Gastrocnemius medialis (tissue), 4 donors: ENCODE data around the gene GNAO1. TPM values are rescaled to one million over a fixed set of nuclear protein-coding genes. Genes with fewer than 3 reads are reported as not detected.

Source experiments
- ATAC-seq, 2 donors: fragments of 150-250 bp; one replicate each; pipeline ENCODE4 v1.9.1; 2016
- DNase-seq, 2 donors: peaks; one replicate each; pipeline ENCODE4 v3.0.0-alpha.2; 2019
- H3K27ac ChIP-seq, 4 donors: fragments of 200-600 bp; sonication (generic); 1 replicate in 1 of 4; 2 replicates in 3 of 4; pipeline ENCODE4 v1.5.1; 2016 to 2018; ENCODE audit warnings: mild to moderate bottlenecking in 2 of 4, moderate library complexity in 1 of 4
- H3K27me3 ChIP-seq, 3 donors: fragments of 200-600 bp; sonication (generic) in 2 of 3; 1 replicate in 1 of 3; 2 replicates in 2 of 3; pipeline versions ENCODE4 v1.5.1 to v1.6.0; 2016 to 2019; ENCODE audit warnings: mild to moderate bottlenecking in 1 of 3, moderate library complexity in 1 of 3
- H3K36me3 ChIP-seq, 2 donors: fragments of 200-600 bp; sonication (generic) in 1 of 2; one replicate each; pipeline ENCODE4 v1.5.1; 2017 to 2018
- H3K4me1 ChIP-seq, 2 donors: fragments of 200-600 bp; sonication (generic) in 1 of 2; one replicate each; pipeline ENCODE4 v1.5.1; 2016 to 2017; ENCODE audit warnings: mild to moderate bottlenecking in 2 of 2
- H3K4me3 ChIP-seq, 4 donors: fragments of 200-600 bp; sonication (generic) in 3 of 4; 1 replicate in 1 of 4; 2 replicates in 3 of 4; pipeline ENCODE4 v1.5.1; 2016 to 2019; ENCODE audit warnings: mild to moderate bottlenecking in 2 of 4
- H3K9me3 ChIP-seq, 3 donors: fragments of 200-600 bp; sonication (generic) in 2 of 3; 1 replicate in 1 of 3; 2 replicates in 2 of 3; pipeline ENCODE4 v1.5.1; 2016 to 2019
- CTCF ChIP-seq, 5 experiments: fragments of 450-650 bp in 3 of 5; fragments of 200-600 bp in 2 of 5; sonication (generic) in 2 of 5; IDR thresholded peaks in 4 of 5; conservative IDR thresholded peaks in 1 of 5; 1 replicate in 4 of 5; 2 replicates in 1 of 5; pipeline ENCODE4 v1.5.1; 2016 to 2019; ENCODE audit warnings: antibody characterized with exemption in 5 of 5, mild to moderate bottlenecking in 3 of 5, moderate library complexity in 3 of 5
- POLR2A ChIP-seq, 2 donors: fragments of 450-650 bp; IDR thresholded peaks; one replicate each; pipeline ENCODE4 v1.6.1; 2017; ENCODE audit warnings: antibody characterized with exemption in 2 of 2, mild to moderate bottlenecking in 2 of 2, moderate library complexity in 2 of 2
- in situ Hi-C, 4 donors: fragments of 200-750 bp; cut with MboI; loops; one replicate each; pipeline versions ENCODE4 v1.15.0 to v1.8.0; 2017; ENCODE audit warnings: low sequenced_read_pairs in 4 of 4
- intact Hi-C: fragments of 100-400 bp; cut with DNase I; formaldehyde crosslinking; loops from one replicate; pipeline ENCODE4 v1.15.1; 2023; ENCODE audit warnings: low total_unique reads
- total RNA-seq, 4 donors: library from RNA; depleted of rRNA; stranded (reverse); fragments of >200 nt; gene quantifications; one replicate each; pipeline versions ENCODE4 v1.1.0 to v1.2.3, GENCODE V29; 2016

GNAO1 gene
- total RNA-seq, 4 donors from 2014 or later: 0.25 to 2.0 (median 0.79) TPM

GRCh38 chr16:56262551-56263245, 71.4 kb downstream of the GNAO1 start:
- Histone ChIP-seq H3K9me3 (no peaks in the 10 kb centered on the region), H3K4me3 (no peak overlapping the region), H3K27me3 (no peaks in the 10 kb centered on the region), H3K27ac (no peak overlapping the region), H3K4me1 (peaks cover 0 to under 1% of the 10 kb centered on the region in 2 donors), H3K36me3 (no peaks in the 10 kb centered on the region)
- DNase-seq (no peak), ATAC-seq (no peak)
- in situ Hi-C loops (no loop called here), intact Hi-C loops (no loop called here)
- TF ChIP-seq CTCF (IDR thresholded peaks at IDR 0.05 in 4 of 5, conservative IDR thresholded peaks at IDR 0.05 in 1 of 5) (no peak), POLR2A (IDR thresholded peaks at IDR 0.05) (no peak)

- no peaks in the 10 kb centered on the region for H3K27me3 ChIP-seq
- no peak overlapping the region for H3K27ac ChIP-seq
- DNase-seq: no peak
- intact Hi-C loops (no loop called here), in situ Hi-C loops (no loop called here)
- ATAC-seq: no peak
- H3K9me3 ChIP-seq: no peaks in the 10 kb centered on the region
- no peaks in the 10 kb centered on the region for H3K4me1 ChIP-seq
- no peak overlapping the region for H3K4me3 ChIP-seq
- TF ChIP-seq CTCF (IDR thresholded peaks at IDR 0.05 in 4 of 5, conservative IDR thresholded peaks at IDR 0.05 in 1 of 5): no peak
- TF ChIP-seq POLR2A (IDR thresholded peaks at IDR 0.05): no peak
- no peaks in the 10 kb centered on the region for H3K36me3 ChIP-seq
These were observed 72.7 kb downstream of the GNAO1 start for GRCh38 chr16:56263711-56264608.

GRCh38 chr16:56264609-56264972, 73.3 kb downstream of the GNAO1 start:
- Histone ChIP-seq H3K36me3 (no peaks in the 10 kb centered on the region), H3K4me3 (no peak overlapping the region), H3K9me3 (no peaks in the 10 kb centered on the region), H3K27me3 (no peaks in the 10 kb centered on the region), H3K4me1 (no peaks in the 10 kb centered on the region), H3K27ac (no peak overlapping the region)
- DNase-seq: no peak
- intact Hi-C loops: no loop called here
- in situ Hi-C loops: no loop called here
- TF ChIP-seq CTCF (IDR thresholded peaks at IDR 0.05 in 4 of 5, conservative IDR thresholded peaks at IDR 0.05 in 1 of 5): no peak
- TF ChIP-seq POLR2A (IDR thresholded peaks at IDR 0.05): no peak
- ATAC-seq: no peak

GRCh38 chr16:56265184-56265583, 73.9 kb downstream of the GNAO1 start:
- in situ Hi-C loops (no loop called here), intact Hi-C loops (no loop called here)
- no peaks in the 10 kb centered on the region for H3K4me1 ChIP-seq
- DNase-seq (no peak), ATAC-seq (no peak)
- H3K36me3 ChIP-seq: no peaks in the 10 kb centered on the region
- no peak overlapping the region for H3K27ac ChIP-seq
- H3K4me3 ChIP-seq: no peak overlapping the region
- no peaks in the 10 kb centered on the region for H3K9me3 ChIP-seq
- H3K27me3 ChIP-seq: no peaks in the 10 kb centered on the region
- TF ChIP-seq POLR2A (IDR thresholded peaks at IDR 0.05): no peak
- TF ChIP-seq CTCF (IDR thresholded peaks at IDR 0.05 in 4 of 5, conservative IDR thresholded peaks at IDR 0.05 in 1 of 5): no peak
